ENCODE data around the gene MOCS1. TPM values are rescaled to one million over a fixed set of nuclear protein-coding genes. Genes with fewer than 3 reads are reported as not detected.

MOCS1 gene
- total and polyA plus RNA-seq, 2 experiments from 2014 or later: 17.2 to 28.1 TPM

GRCh38 chr6:39891976-39892375 lies 42.3 kb downstream of the MOCS1 start:
- peaks cover 1% of the 10 kb centered on the region; the same call in 1 of the 3 replicates for H3K36me3 Mint-ChIP-seq (ENCODE audit: low read depth)

More at GRCh38 chr6:39891976-39892375, 42.3 kb downstream of the MOCS1 start:
- Histone ChIP-seq H3K4me2 (no peak overlapping the region), H3K36me3 (ENCODE audit: insufficient read depth) (no peaks in the 10 kb centered on the region), H2AFZ (no peak overlapping the region), H3K27ac (ENCODE audit: low read depth) (no peak overlapping the region), H3F3A (replicated peaks; ENCODE audit: low read depth) (no peaks in the 10 kb centered on the region), H3K4me1 (ENCODE audit: insufficient read depth) (no peaks in the 10 kb centered on the region; the same call in 1 of the 2 replicates), H4K20me1 (replicated peaks; ENCODE audit: insufficient read depth) (no peaks in the 10 kb centered on the region), H3K79me2 (replicated peaks; ENCODE audit: insufficient read depth) (no peaks in the 10 kb centered on the region), H3K27me3 (ENCODE audit: insufficient read depth) (no peaks in the 10 kb centered on the region), H3K4me3 (no peak overlapping the region), H3K9me2 (ENCODE audit: insufficient read depth) (0 out of 2 replicates have a peak, but pooled peaks cover under 1% of the 10 kb centered on the region)
- Mint-ChIP-seq H3K4me3 (no peak overlapping the region), H3K27me3 (ENCODE audit: insufficient read depth, low read depth, poor library complexity) (peaks cover 2% of the 10 kb centered on the region), H3K4me1 (peaks cover 1% of the 10 kb centered on the region; the same call in 2 of the 3 replicates), H3K27ac (no peak overlapping the region), H3K9me3 (no peaks in the 10 kb centered on the region)
- ATAC-seq (no peak), DNase-seq (ENCODE audit: low spot score) (no peak)
- TF ChIP-seq EZH2phosphoT487 (IDR thresholded peaks at IDR 0.05; ENCODE audit: unreplicated experiment) (no peak), STAT1 (IDR thresholded peaks at IDR 0.05; ENCODE audit: unreplicated experiment) (no peak), ZNF114 (CRISPR knock-in tag; IDR thresholded peaks at IDR 0.05) (no peak), CREB1 (CRISPR knock-in tag; IDR thresholded peaks at IDR 0.05; ENCODE audit: low read depth) (no peak), ZNF462 (CRISPR knock-in tag; IDR thresholded peaks at IDR 0.05) (no peak), POLR2AphosphoS5 (IDR thresholded peaks at IDR 0.05; ENCODE audit: low read depth) (no peak), JUNB (IDR thresholded peaks at IDR 0.05; ENCODE audit: unreplicated experiment) (no peak), REST (IDR thresholded peaks at IDR 0.05; ENCODE audit: unreplicated experiment) (no peak), NANOG (IDR thresholded peaks at IDR 0.05; ENCODE audit: borderline replicate concordance) (no peak), EZH2 (IDR thresholded peaks at IDR 0.05; ENCODE audit: low read depth, unreplicated experiment) (no peak)
